22Rv1 (cell line): ENCODE measurements around the gene USP3.

Experiments used
- ZFX ChIP-seq: fragments of 450-650 bp; IDR thresholded peaks from 2 replicates; pipeline ENCODE4 v1.6.1; 2017; ENCODE audit warnings: antibody characterized with exemption, borderline replicate concordance
- TF ChIP-seq, protein P1 (sequence below): fragments of 450-650 bp; IDR thresholded peaks from 2 replicates; pipeline ENCODE4 v1.5.1; 2017; ENCODE audit warnings: mild to moderate bottlenecking

- TF ChIP-seq, protein P1, sequence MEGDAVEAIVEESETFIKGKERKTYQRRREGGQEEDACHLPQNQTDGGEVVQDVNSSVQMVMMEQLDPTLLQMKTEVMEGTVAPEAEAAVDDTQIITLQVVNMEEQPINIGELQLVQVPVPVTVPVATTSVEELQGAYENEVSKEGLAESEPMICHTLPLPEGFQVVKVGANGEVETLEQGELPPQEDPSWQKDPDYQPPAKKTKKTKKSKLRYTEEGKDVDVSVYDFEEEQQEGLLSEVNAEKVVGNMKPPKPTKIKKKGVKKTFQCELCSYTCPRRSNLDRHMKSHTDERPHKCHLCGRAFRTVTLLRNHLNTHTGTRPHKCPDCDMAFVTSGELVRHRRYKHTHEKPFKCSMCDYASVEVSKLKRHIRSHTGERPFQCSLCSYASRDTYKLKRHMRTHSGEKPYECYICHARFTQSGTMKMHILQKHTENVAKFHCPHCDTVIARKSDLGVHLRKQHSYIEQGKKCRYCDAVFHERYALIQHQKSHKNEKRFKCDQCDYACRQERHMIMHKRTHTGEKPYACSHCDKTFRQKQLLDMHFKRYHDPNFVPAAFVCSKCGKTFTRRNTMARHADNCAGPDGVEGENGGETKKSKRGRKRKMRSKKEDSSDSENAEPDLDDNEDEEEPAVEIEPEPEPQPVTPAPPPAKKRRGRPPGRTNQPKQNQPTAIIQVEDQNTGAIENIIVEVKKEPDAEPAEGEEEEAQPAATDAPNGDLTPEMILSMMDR: no peak
- TF ChIP-seq ZFX: no peak
Observed at GRCh38 chr15:63540449-63540848, 36.1 kb downstream of the USP3 start.
